ENCODE measurements around the gene FOXD3. TPM values are rescaled to one million over a fixed set of nuclear protein-coding genes. Genes with fewer than 3 reads are reported as not detected.

The FOXD3 gene
- total and polyA plus RNA-seq, 9 donors, result 0.20 to 0.79 (median 0.42) TPM; not detected in 3

DNA sequence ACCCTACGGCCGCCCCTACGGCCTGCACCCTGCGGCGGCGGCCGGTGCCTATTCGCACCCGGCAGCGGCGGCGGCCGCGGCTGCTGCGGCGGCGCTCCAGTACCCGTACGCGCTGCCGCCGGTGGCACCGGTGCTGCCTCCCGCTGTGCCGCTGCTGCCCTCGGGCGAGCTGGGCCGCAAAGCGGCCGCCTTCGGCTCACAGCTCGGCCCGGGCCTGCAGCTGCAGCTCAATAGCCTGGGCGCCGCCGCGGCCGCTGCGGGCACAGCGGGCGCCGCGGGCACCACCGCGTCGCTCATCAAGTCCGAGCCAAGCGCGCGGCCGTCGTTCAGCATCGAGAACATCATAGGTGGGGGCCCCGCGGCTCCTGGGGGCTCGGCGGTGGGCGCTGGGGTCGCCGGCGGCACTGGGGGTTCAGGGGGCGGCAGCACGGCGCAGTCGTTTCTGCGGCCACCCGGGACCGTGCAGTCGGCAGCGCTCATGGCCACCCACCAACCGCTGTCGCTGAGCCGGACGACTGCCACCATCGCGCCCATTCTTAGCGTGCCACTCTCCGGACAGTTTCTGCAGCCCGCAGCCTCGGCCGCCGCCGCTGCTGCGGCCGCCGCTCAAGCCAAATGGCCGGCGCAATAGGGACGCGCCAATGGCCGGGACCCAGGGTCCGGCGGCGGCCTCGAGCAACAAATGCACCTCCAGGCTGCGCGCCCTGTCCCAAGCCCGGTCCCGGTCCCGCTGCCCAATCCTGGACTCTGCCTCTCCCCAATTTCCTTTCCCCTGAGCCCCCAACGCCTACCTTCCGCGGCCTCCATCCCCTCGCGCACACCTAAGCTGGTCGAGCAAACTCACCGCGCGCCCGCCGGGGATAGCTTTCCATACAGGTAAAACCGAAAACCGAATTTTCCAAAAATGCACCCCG is 1.8 kb downstream of the FOXD3 start:
- Histone ChIP-seq H3K4me3 (peak overlapping the region; percentile 2), H3K36me3 (no peaks in the 10 kb centered on the region), H3K27ac (no peak overlapping the region), H3K9me3 (peaks cover 0 to 13% of the 10 kb centered on the region in 2 donors), H3K4me1 (ENCODE audit: insufficient read depth) (peaks cover 7% of the 10 kb centered on the region), H3K27me3 (peaks cover 13% of the 10 kb centered on the region)
- TF ChIP-seq POLR2A (IDR thresholded peaks at IDR 0.05) (no peak), EP300 (IDR thresholded peaks at IDR 0.05) (no peak)
- TF ChIP-seq, protein P1, sequence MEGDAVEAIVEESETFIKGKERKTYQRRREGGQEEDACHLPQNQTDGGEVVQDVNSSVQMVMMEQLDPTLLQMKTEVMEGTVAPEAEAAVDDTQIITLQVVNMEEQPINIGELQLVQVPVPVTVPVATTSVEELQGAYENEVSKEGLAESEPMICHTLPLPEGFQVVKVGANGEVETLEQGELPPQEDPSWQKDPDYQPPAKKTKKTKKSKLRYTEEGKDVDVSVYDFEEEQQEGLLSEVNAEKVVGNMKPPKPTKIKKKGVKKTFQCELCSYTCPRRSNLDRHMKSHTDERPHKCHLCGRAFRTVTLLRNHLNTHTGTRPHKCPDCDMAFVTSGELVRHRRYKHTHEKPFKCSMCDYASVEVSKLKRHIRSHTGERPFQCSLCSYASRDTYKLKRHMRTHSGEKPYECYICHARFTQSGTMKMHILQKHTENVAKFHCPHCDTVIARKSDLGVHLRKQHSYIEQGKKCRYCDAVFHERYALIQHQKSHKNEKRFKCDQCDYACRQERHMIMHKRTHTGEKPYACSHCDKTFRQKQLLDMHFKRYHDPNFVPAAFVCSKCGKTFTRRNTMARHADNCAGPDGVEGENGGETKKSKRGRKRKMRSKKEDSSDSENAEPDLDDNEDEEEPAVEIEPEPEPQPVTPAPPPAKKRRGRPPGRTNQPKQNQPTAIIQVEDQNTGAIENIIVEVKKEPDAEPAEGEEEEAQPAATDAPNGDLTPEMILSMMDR (IDR thresholded peaks at IDR 0.05), result no peak
- DNase-seq, result no peak
- WGBS, 3 donors, result 5 to 12% (median 5%) methylated on average over 46 to 114 of the region's 114 CpGs
- intact Hi-C loops (cut with DNase I), result no loop called here

DNA sequence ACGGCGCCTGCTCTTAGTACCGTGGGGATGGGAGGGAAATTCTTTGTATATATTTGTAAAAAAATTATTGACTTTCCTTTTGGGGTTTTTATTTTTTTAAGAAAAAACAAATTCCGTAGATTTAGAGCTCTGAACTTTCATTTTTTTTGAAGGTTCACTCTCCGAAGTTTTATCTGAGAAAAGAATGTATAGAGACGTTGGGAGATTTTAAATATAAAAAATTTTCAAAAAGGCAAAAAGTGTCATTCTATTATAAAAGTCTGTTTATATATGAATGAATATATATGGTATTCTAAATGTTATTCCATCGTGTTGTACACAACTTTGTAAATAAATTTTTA is 2.4 kb downstream of the FOXD3 start:
- peaks cover 7% of the 10 kb centered on the region for H3K4me1 ChIP-seq (ENCODE audit: insufficient read depth)

DNA sequence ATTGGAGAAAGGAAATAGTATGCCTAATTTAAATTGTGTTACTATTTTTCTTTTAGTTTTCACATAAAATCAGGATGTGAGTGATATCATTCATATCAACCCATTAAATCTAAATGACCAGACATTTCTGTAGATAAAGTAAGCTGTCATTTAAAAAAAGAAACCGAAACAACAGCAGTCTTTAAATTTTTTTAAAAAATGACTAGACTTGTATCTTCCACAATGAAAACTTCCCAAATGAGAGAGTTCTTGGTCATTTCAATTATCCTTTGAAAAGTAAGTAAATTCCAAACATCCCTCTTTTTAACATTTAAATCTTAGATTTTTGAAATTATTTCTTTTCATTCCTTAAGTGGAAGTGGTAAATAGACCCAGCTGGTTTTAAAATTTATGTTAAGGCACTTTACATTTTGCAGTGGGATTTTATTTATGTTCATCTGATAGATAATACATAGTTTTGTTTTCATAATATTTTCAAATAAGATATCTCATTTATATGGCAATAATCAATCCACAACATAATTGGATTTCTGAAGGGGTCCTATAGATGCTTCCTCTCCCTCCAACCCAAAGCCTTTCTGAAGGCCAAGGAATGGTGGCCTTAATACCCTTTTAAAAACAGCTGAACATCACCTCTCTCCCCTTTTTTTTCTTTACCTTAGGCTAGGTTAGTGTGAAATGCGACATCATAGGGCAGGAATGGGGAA is 3.1 kb downstream of the FOXD3 start:
- H3K9me3 ChIP-seq, result peaks cover 0 to 7% of the 10 kb centered on the region in 2 donors
- peaks cover 13% of the 10 kb centered on the region for H3K27me3 ChIP-seq
- peaks cover 7% of the 10 kb centered on the region for H3K4me1 ChIP-seq (ENCODE audit: insufficient read depth)
- no peak overlapping the region for H3K4me3 ChIP-seq
- no peak for DNase-seq
- 21% methylated on average over 2 of the region's 2 CpGs for WGBS, 3 donors
- TF ChIP-seq POLR2A (IDR thresholded peaks at IDR 0.05) (no peak), EP300 (IDR thresholded peaks at IDR 0.05) (no peak)
- TF ChIP-seq, protein P1 (IDR thresholded peaks at IDR 0.05), result no peak
- no peaks in the 10 kb centered on the region for H3K36me3 ChIP-seq
- intact Hi-C loops (cut with DNase I), result no loop called here
- no peak overlapping the region for H3K27ac ChIP-seq

More for the DNA sequence above, 2.4 kb downstream of the FOXD3 start:
- peaks cover 13% of the 10 kb centered on the region for H3K27me3 ChIP-seq
- no peak for DNase-seq
- no peak for TF ChIP-seq EP300 (IDR thresholded peaks at IDR 0.05)
- TF ChIP-seq, protein P1 (IDR thresholded peaks at IDR 0.05), result no peak
- H3K4me3 ChIP-seq, result no peak overlapping the region
- intact Hi-C loops (cut with DNase I), result no loop called here
- no peak overlapping the region for H3K27ac ChIP-seq
- H3K9me3 ChIP-seq, result peaks cover 0 to 7% of the 10 kb centered on the region in 2 donors
- WGBS, 3 donors, result 17 to 22% (median 19%) methylated on average over 7 of the region's 7 CpGs
- no peaks in the 10 kb centered on the region for H3K36me3 ChIP-seq

DNA sequence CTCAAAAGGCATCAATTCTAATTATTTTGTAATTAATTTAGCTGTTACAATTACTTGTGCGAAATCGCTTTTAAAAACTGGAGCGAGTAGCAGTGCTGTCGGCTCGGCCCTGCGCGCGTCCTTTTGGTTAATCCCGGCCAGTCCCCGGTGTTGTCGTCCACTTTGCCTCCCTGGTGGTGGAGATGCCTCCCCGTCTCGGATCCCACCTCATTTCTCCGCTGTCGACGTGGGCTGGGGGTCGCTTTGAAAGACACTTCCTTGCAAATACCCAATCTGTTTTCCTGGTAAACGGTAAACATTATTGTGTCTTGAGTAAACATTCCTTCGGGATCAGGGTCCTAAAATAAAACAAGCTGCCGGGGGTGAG is 3.7 kb downstream of the FOXD3 start:
- TF ChIP-seq POLR2A (IDR thresholded peaks at IDR 0.05) (no peak), EP300 (IDR thresholded peaks at IDR 0.05) (no peak)
- TF ChIP-seq, protein P1 (IDR thresholded peaks at IDR 0.05), result no peak
- 13 to 16% (median 15%) methylated on average over 20 of the region's 20 CpGs for WGBS, 3 donors
- no peak overlapping the region for H3K4me3 ChIP-seq
- DNase-seq, result no peak
- no peak overlapping the region for H3K27ac ChIP-seq
- H3K4me1 ChIP-seq (ENCODE audit: insufficient read depth), result peaks cover 7% of the 10 kb centered on the region
- H3K36me3 ChIP-seq, result no peaks in the 10 kb centered on the region
- peaks cover 0 to 7% of the 10 kb centered on the region in 2 donors for H3K9me3 ChIP-seq
- peaks cover 13% of the 10 kb centered on the region for H3K27me3 ChIP-seq
- intact Hi-C loops (cut with DNase I), result no loop called here
